TTC549 (cell line): ENCODE results near the gene MBOAT2.

Experiments used
- FAIRE-seq: peaks from 2 replicates; lab custom pipeline; 2012; peaks lifted over from hg19 to GRCh38; lab: Jason Lieb, UNC

Gene MBOAT2

GRCh38 chr2:9018109-9018508 is 14.6 kb upstream of the MBOAT2 start:
- no peak for FAIRE-seq

- no peak for FAIRE-seq
Measured at GRCh38 chr2:9017411-9017810, 13.9 kb upstream of the MBOAT2 start.

- no peak for FAIRE-seq
Measured at GRCh38 chr2:9015998-9016397, 12.5 kb upstream of the MBOAT2 start.

- no peak for FAIRE-seq
Measured at GRCh38 chr2:9013403-9013802, 9.9 kb upstream of the MBOAT2 start.

- FAIRE-seq: no peak
Measured at GRCh38 chr2:9010866-9011265, 7.4 kb upstream of the MBOAT2 start.

GRCh38 chr2:9008951-9009664 is 5.6 kb upstream of the MBOAT2 start:
- FAIRE-seq: no peak

GRCh38 chr2:9006368-9006767 is 2.9 kb upstream of the MBOAT2 start:
- no peak for FAIRE-seq

GRCh38 chr2:9004338-9005204 is 1.1 kb upstream of the MBOAT2 start:
- FAIRE-seq: no peak

- no peak for FAIRE-seq
Measured at GRCh38 chr2:9003366-9003615, 193 bp downstream of the MBOAT2 start.

GRCh38 chr2:9002637-9003365 is 683 bp downstream of the MBOAT2 start:
- FAIRE-seq: no peak

- no peak for FAIRE-seq
Measured at GRCh38 chr2:9002313-9002636, 1.2 kb downstream of the MBOAT2 start.

- no peak for FAIRE-seq
Measured at GRCh38 chr2:9001778-9002177, 1.7 kb downstream of the MBOAT2 start.

GRCh38 chr2:9001229-9001628 is 2.3 kb downstream of the MBOAT2 start:
- FAIRE-seq: no peak

- no peak for FAIRE-seq
Measured at GRCh38 chr2:9000442-9000841, 3.0 kb downstream of the MBOAT2 start.

GRCh38 chr2:8999797-9000196 is 3.7 kb downstream of the MBOAT2 start:
- FAIRE-seq: no peak

- no peak for FAIRE-seq
Measured at GRCh38 chr2:8999102-8999446, 4.4 kb downstream of the MBOAT2 start.

- no peak for FAIRE-seq
Measured at GRCh38 chr2:8998418-8999101, 4.9 kb downstream of the MBOAT2 start.

GRCh38 chr2:8997631-8998030 is 5.9 kb downstream of the MBOAT2 start:
- FAIRE-seq: no peak

GRCh38 chr2:8997108-8997507 is 6.4 kb downstream of the MBOAT2 start:
- no peak for FAIRE-seq

- no peak for FAIRE-seq
Measured at GRCh38 chr2:8996006-8996405, 7.5 kb downstream of the MBOAT2 start.

GRCh38 chr2:8994386-8994785 is 9.1 kb downstream of the MBOAT2 start:
- no peak for FAIRE-seq

- no peak for FAIRE-seq
Measured at GRCh38 chr2:8993902-8994278, 9.6 kb downstream of the MBOAT2 start.
